Smooth muscle cell of the umbilical artery (primary cell): ENCODE results near the gene MRPL44. TPM values are rescaled to one million over a fixed set of nuclear protein-coding genes. Genes with fewer than 3 reads are reported as not detected.

Source experiments
- total RNA-seq: library from RNA; depleted of rRNA; stranded (reverse); fragments of >200 nt; gene quantifications from 2 replicates; pipeline ENCODE4 v1.2.3, GENCODE V29; 2014

Gene MRPL44
- total RNA-seq: 23.2 and 23.4 TPM in 2 replicates

DNA sequence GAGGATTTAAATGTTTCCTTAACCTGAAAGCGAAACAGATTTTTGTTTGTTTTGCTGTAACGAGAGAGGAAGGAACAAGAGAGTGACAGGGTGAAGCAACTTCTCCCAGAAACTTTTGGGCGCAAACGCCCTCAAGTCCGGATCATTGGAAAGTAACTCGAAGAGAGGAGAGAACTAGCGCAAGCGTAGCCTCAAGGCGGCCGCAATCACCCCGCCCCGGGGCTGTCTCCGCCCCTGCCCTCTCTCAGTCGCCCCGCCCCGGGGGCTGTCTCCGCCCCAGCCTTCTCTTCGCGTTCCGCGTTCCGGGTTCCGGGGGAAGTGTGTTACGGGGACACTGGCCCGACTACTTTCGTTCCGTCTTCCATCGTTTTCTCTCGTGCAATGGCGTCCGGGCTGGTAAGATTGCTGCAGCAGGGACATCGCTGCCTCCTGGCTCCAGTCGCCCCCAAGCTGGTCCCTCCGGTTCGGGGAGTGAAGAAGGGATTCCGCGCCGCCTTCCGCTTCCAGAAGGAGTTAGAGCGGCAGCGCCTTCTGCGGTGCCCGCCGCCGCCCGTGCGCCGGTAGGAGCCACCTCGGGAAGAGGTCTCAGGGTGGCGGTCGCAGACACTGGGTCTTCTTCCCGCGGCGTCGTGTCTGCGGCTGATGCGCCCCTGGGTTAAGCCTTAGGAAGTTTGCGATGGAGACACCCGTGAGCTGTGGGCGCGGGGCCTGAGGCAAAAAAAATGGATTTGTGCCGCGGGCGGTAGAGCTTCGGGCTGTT lies at the start of gene MRPL44:
MRPL44 (plus strand) TSS at position 372 of the 760 bp plus-strand sequence; CDS start at position 382, 10 bp downstream.

DNA sequence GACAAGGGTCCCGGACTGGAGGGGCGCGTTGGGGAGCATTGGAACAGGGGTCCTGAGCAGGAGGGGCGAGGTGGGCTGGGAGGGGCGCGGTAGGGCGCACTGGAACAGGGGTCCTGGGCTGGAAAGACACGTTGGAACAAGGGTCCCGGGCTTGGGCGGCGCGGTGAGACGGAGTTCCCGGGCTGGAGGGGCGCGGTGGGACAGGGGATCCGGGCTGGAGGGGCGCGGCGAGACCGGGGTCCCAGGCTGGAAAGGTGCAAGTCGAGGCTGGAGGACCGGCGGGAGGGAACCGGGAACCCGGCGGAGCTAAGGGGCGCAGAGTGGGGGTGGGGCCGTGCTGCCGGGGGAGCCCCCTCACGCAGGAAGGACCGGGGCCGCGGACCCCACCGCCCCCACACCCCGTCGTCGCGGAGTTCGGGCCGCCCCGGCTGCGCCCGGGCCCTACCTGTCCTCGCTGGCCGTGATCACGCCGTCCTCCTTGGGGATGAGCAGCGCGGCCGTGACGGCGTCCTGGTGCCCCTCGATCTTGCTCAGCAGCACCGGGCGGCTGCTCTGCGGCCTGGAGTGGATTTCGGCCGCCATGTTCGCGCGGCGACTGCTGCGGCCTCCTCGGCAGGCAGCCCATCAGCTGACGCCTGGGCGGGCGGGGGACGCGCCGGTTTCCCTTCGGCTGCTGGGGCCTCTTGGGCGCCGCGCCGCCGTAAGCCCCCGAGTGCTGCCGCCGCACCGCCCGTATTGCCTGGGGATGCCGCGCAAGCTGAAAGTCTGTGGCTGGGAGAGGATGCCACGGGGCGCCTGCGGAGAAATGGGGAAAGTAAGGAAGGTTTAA lies 12.3 kb upstream of the MRPL44 start, which contains the start of gene WDFY1:
WDFY1 (minus strand) TSS at position 633 of the 829 bp plus-strand sequence; CDS start at position 582, 51 bp downstream.

Other genes with a start within 250 kb of the MRPL44 start
- gene AP1S3, start 119.9 kb upstream of the MRPL44 start, total RNA-seq: 8.0 and 12.6 TPM in 2 replicates
- 99.2 and 128 TPM in 2 replicates for gene WDFY1, start 12.1 kb upstream of the MRPL44 start, total RNA-seq
- 1,385 and 2,341 TPM in 2 replicates for gene SERPINE2, start 81.8 kb downstream of the MRPL44 start, total RNA-seq